WTC11 (cell line): ENCODE results near the gene SMARCA5. TPM values are rescaled to one million over a fixed set of nuclear protein-coding genes. Genes with fewer than 3 reads are reported as not detected.
"Not testable (repeated sequence)": the region's sequence is repeated elsewhere in the genome, so short reads cannot be mapped to it uniquely, and the experiment has no call there.

Source experiments
- ATAC-seq: fragments of 200-7000 bp; cut with Tn5 transposase; 2 replicates; pipeline ENCODE4 v1.10.0; 2021; ENCODE audit warnings: mild to moderate bottlenecking, moderate library complexity
- CTCF ChIA-PET: fragments of 300-600 bp; sonication (Branson Sonifier 250); formaldehyde crosslinking; loops from one replicate; lab custom pipeline; 2021; ENCODE audit warnings: antibody characterized with exemption; lab: Charles Lee
- POLR2A ChIA-PET: fragments of 350-600 bp; sonication (Branson Sonifier 250); formaldehyde crosslinking; loops from one replicate; lab custom pipeline; 2021; ENCODE audit warnings: antibody characterized with exemption; lab: Charles Lee
- DNase-seq: peaks from one replicate; pipeline ENCODE4 v3.0.0; 2021; ENCODE audit warnings: low spot score
- H3K27ac Mint-ChIP-seq: 2 replicates; pipeline ENCODE4 v1.8.0; 2021; ENCODE audit warnings: mixed read lengths
- H3K27me3 Mint-ChIP-seq: 2 replicates; pipeline ENCODE4 v1.8.0; 2021; ENCODE audit warnings: low read depth, mild to moderate bottlenecking, moderate library complexity, mixed read lengths
- H3K36me3 Mint-ChIP-seq: 2 replicates; pipeline ENCODE4 v1.8.0; 2021; ENCODE audit warnings: mixed read lengths
- H3K4me1 Mint-ChIP-seq: 2 replicates; pipeline ENCODE4 v1.8.0; 2022; ENCODE audit warnings: mixed read lengths
- H3K4me3 Mint-ChIP-seq: 2 replicates; pipeline ENCODE4 v1.8.0; 2021; ENCODE audit warnings: mild to moderate bottlenecking, moderate library complexity, mixed read lengths
- H3K9me3 Mint-ChIP-seq: 2 replicates; pipeline ENCODE4 v1.8.0; 2021; ENCODE audit warnings: mixed read lengths
- CREB1 ChIP-seq: sonication (generic); formaldehyde crosslinking; IDR thresholded peaks from 2 replicates; pipeline ENCODE4 v1.8.0; 2023; ENCODE audit warnings: mild to moderate bottlenecking, missing genetic modification reagents
- CREM ChIP-seq: sonication (generic); formaldehyde crosslinking; IDR thresholded peaks from 2 replicates; pipeline ENCODE4 v1.8.1; 2022; ENCODE audit warnings: mild to moderate bottlenecking, missing genetic modification reagents, moderate library complexity
- EMX1 ChIP-seq: fragments of 250-450 bp; sonication (Bioruptor Pico); IDR thresholded peaks from 2 replicates; pipeline ENCODE4 v1.8.0; 2021; ENCODE audit warnings: mild to moderate bottlenecking
- FOXP1 ChIP-seq: sonication (generic); formaldehyde crosslinking; IDR thresholded peaks from 2 replicates; pipeline ENCODE4 v1.8.0; 2022; ENCODE audit warnings: missing genetic modification reagents, mild to moderate bottlenecking, moderate library complexity, borderline replicate concordance
- GRHL2 ChIP-seq: fragments of 250-450 bp; sonication (Bioruptor Pico); IDR thresholded peaks from 2 replicates; pipeline ENCODE4 v1.8.0; 2022; ENCODE audit warnings: mild to moderate bottlenecking, moderate library complexity; ENCODE audit not compliant: insufficient replicate concordance, severe bottlenecking
- IRF2 ChIP-seq: sonication (generic); formaldehyde crosslinking; IDR thresholded peaks from 2 replicates; pipeline ENCODE4 v1.8.0; 2022; ENCODE audit warnings: low read depth, missing genetic modification reagents, borderline replicate concordance
- MYBL2 ChIP-seq: sonication (generic); formaldehyde crosslinking; IDR thresholded peaks from 2 replicates; pipeline ENCODE4 v1.8.1; 2023; ENCODE audit warnings: mild to moderate bottlenecking, moderate library complexity, missing genetic modification reagents
- NFYB ChIP-seq: sonication (generic); formaldehyde crosslinking; conservative IDR thresholded peaks from 2 replicates; pipeline ENCODE4 v1.8.0; 2022; ENCODE audit warnings: low read depth, missing genetic modification reagents
- NR1H2 ChIP-seq: sonication (generic); formaldehyde crosslinking; IDR thresholded peaks from 2 replicates; pipeline ENCODE4 v1.9.0; 2021; ENCODE audit warnings: mild to moderate bottlenecking, moderate library complexity, missing genetic modification reagents
- SP1 ChIP-seq: sonication (generic); formaldehyde crosslinking; conservative IDR thresholded peaks from 2 replicates; pipeline ENCODE4 v1.8.1; 2022; ENCODE audit warnings: missing genetic modification reagents
- ZNF263 ChIP-seq: sonication (generic); formaldehyde crosslinking; IDR thresholded peaks from 2 replicates; pipeline ENCODE4 v1.8.1; 2022; ENCODE audit warnings: low read depth, mild to moderate bottlenecking, moderate library complexity, missing genetic modification reagents
- ZNF396 ChIP-seq: fragments of 250-450 bp; sonication (Bioruptor Pico); IDR thresholded peaks from 2 replicates; pipeline ENCODE4 v1.8.0; 2021; ENCODE audit warnings: mild to moderate bottlenecking, moderate library complexity, borderline replicate concordance
- ZNF512 ChIP-seq: sonication (generic); formaldehyde crosslinking; IDR thresholded peaks from 2 replicates; pipeline ENCODE4 v1.8.1; 2022; ENCODE audit warnings: missing genetic modification reagents, borderline replicate concordance
- ZNF671 ChIP-seq: fragments of 250-450 bp; sonication (Bioruptor Pico); IDR thresholded peaks from 2 replicates; pipeline ENCODE4 v1.8.0; 2021; ENCODE audit warnings: mild to moderate bottlenecking
- total RNA-seq: library from RNA; stranded (reverse); gene quantifications from 3 replicates; pipeline ENCODE4 v1.2.3, GENCODE V29; 2021
- TF ChIP-seq, protein P1 (sequence below): fragments of 250-450 bp; sonication (Bioruptor Pico); IDR thresholded peaks from 2 replicates; pipeline ENCODE4 v1.8.0; 2021; ENCODE audit warnings: mild to moderate bottlenecking
- TF ChIP-seq, protein P2 (sequence below): sonication (generic); formaldehyde crosslinking; IDR thresholded peaks from 2 replicates; pipeline ENCODE4 v1.8.1; 2023; ENCODE audit warnings: mild to moderate bottlenecking, missing genetic modification reagents, moderate library complexity
- TF ChIP-seq, protein P3 (sequence below): sonication (generic); formaldehyde crosslinking; IDR thresholded peaks from 2 replicates; pipeline ENCODE4 v1.8.1; 2022; ENCODE audit warnings: low read depth, mild to moderate bottlenecking, moderate library complexity, missing genetic modification reagents, borderline replicate concordance

SMARCA5 gene
- total RNA-seq, 1 experiment from 2014 or later: 98.8 TPM

DNA sequence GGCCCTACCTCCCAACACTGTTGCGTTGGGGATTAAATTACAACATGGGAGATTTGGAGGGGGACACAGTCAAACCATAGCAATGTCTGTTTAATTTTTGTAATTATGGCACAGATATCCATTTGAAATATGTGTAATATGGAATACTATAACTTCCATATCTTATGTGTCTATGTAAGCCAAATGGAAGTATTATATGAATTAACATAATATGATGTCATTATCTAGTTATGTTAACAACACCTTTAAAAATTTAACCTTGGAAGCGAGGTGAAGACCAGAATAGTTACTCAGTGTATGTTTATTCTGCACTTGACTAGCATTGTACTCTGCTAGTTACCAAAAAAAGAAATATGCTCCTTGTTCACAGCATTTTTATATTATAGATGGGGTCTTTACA, 4.3 kb downstream of the SMARCA5 start:
- Mint-ChIP-seq H3K9me3 (no peaks in the 10 kb centered on the region), H3K4me3 (no peak overlapping the region), H3K27me3 (no peaks in the 10 kb centered on the region; the same call in 1 of the 2 replicates), H3K27ac (no peak overlapping the region), H3K4me1 (peaks cover 21% of the 10 kb centered on the region), H3K36me3 (peaks cover 62% of the 10 kb centered on the region)
- ChIA-PET CTCF (no interaction called here), POLR2A (no interaction called here)
- TF ChIP-seq, protein P1, sequence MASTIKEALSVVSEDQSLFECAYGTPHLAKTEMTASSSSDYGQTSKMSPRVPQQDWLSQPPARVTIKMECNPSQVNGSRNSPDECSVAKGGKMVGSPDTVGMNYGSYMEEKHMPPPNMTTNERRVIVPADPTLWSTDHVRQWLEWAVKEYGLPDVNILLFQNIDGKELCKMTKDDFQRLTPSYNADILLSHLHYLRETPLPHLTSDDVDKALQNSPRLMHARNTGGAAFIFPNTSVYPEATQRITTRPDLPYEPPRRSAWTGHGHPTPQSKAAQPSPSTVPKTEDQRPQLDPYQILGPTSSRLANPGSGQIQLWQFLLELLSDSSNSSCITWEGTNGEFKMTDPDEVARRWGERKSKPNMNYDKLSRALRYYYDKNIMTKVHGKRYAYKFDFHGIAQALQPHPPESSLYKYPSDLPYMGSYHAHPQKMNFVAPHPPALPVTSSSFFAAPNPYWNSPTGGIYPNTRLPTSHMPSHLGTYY (CRISPR knock-in tag): no peak
- TF ChIP-seq CREB1 (CRISPR knock-in tag): no peak
- TF ChIP-seq NR1H2: no peak
- no peak for TF ChIP-seq GRHL2 (CRISPR knock-in tag)
- TF ChIP-seq FOXP1 (CRISPR knock-in tag): no peak
- no peak for TF ChIP-seq SP1 (CRISPR knock-in tag)
- TF ChIP-seq ZNF671: no peak
- TF ChIP-seq, protein P2, sequence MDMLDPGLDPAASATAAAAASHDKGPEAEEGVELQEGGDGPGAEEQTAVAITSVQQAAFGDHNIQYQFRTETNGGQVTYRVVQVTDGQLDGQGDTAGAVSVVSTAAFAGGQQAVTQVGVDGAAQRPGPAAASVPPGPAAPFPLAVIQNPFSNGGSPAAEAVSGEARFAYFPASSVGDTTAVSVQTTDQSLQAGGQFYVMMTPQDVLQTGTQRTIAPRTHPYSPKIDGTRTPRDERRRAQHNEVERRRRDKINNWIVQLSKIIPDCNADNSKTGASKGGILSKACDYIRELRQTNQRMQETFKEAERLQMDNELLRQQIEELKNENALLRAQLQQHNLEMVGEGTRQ: no peak
- no peak for TF ChIP-seq ZNF396 (CRISPR knock-in tag)
- TF ChIP-seq, protein P3, sequence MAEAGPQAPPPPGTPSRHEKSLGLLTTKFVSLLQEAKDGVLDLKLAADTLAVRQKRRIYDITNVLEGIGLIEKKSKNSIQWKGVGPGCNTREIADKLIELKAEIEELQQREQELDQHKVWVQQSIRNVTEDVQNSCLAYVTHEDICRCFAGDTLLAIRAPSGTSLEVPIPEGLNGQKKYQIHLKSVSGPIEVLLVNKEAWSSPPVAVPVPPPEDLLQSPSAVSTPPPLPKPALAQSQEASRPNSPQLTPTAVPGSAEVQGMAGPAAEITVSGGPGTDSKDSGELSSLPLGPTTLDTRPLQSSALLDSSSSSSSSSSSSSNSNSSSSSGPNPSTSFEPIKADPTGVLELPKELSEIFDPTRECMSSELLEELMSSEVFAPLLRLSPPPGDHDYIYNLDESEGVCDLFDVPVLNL (CRISPR knock-in tag): no peak
- no peak for TF ChIP-seq EMX1 (CRISPR knock-in tag)
- no peak for TF ChIP-seq MYBL2 (CRISPR knock-in tag)
- TF ChIP-seq NFYB (CRISPR knock-in tag): no peak
- ATAC-seq: no peak
- DNase-seq: no peak

DNA sequence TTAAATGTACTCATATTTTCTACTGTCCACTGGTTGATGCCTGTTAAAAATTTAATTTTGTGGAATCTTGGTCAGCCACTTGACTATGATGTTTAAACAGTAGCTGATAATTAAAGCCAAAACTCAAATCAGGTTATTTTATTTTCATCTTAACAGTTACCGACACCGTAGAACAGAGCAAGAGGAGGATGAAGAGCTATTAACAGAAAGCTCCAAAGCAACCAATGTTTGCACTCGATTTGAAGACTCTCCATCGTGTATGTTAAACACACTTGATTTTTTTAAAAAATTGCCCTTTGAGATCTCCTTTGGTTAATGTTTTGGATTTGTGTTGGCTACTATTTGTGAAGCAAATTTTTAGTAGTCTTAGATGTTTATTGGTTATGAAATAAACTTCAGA, 10.7 kb downstream of the SMARCA5 start:
- Mint-ChIP-seq H3K36me3 (peaks cover 74% of the 10 kb centered on the region), H3K4me3 (no peak overlapping the region), H3K9me3 (no peaks in the 10 kb centered on the region), H3K27me3 (no peaks in the 10 kb centered on the region), H3K4me1 (peaks cover 3% of the 10 kb centered on the region; the same call in 1 of the 2 replicates), H3K27ac (no peak overlapping the region)
- DNase-seq: no peak
- TF ChIP-seq ZNF263 (CRISPR knock-in tag) (no peak), IRF2 (no peak), ZNF512 (CRISPR knock-in tag) (no peak), CREM (CRISPR knock-in tag) (no peak)
- ChIA-PET CTCF (no interaction called here), POLR2A (interaction anchor here (0.6 kb wide), 1 partner anchor 20 kb away, joined by 4 read pairs; no protein-coding TSS in a partner anchor)
- no peak for ATAC-seq

DNA sequence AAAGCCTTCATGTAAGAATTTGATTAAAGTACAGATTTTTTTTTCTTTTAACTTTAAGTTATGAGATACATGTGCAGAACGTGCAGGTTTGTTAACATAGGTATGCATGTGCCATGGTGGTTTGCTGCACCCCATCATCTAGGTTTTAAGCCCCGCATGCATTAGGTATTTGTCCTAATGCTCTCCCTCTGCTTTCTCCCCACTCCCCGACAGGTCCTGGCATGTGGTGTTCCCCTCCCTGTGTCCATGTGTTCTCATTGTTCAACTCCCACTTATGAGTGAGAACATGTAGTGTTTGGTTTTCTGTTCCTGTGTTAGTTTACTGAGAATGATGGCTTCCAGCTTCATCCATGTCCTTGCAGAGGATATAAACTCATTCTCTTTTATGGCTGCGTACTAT, 14.5 kb downstream of the SMARCA5 start:
- POLR2A ChIA-PET, H3K4me1 Mint-ChIP-seq, CTCF ChIA-PET, DNase-seq, ATAC-seq, H3K27me3 Mint-ChIP-seq, H3K4me3 Mint-ChIP-seq, H3K9me3 Mint-ChIP-seq: not testable (repeated sequence)
- H3K27ac Mint-ChIP-seq: peak overlapping the region; percentile 66
- H3K36me3 Mint-ChIP-seq: peaks cover 76% of the 10 kb centered on the region
